HG02870 (cell line): ENCODE data around the gene AEN.

Experiments
- ATAC-seq: cut with Tn5 transposase; IDR thresholded peaks from one replicate; pipeline ENCODE4 v1.9.1; 2021; ENCODE audit warnings: mild to moderate bottlenecking, moderate library complexity; ENCODE audit not compliant: unreplicated experiment

The AEN gene, protein sequence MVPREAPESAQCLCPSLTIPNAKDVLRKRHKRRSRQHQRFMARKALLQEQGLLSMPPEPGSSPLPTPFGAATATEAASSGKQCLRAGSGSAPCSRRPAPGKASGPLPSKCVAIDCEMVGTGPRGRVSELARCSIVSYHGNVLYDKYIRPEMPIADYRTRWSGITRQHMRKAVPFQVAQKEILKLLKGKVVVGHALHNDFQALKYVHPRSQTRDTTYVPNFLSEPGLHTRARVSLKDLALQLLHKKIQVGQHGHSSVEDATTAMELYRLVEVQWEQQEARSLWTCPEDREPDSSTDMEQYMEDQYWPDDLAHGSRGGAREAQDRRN

DNA sequence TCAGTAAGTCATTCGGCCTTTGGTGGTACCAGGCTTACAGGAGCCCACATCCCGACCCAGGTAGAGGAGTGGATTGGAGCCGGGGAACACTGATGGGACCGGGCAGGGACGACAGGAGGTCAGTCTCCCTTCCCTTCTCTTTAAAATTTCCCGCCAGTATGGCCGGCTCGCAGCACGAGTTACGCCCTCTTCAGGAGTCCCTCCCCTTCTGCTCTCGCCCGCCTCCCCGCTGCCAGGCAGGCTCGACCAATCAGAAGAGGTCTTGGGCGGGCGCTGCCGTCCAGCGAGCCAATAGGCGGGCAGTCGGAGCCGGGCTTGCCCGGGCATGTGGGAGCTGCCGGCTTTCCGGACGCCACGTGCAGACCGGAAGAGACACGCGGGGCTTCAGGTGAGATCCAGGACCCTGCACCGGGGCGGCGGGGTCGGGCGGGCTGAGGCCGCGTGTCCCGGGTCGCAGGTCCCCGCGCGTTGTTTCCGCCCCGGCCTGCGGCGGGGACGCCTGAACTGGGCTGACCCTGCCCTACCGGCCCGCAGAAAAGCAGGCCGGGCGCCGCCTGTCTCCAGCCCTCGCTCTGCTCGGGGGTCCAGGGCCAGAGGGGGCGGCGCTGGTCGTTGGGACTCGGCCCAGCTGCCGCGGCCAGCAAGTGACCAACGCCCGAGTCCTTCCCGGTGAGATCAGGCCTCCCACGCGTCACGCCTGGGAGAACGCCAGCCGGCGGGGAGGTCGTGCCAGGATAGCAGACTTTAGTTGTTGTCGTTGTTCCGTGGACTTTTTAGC is at the start of gene AEN:
TSS of gene AEN (plus strand) at position 346 of the 778 bp plus-strand sequence. CDS start 4,870 bp downstream, outside the sequence.
- peak; percentile 87 for ATAC-seq

DNA sequence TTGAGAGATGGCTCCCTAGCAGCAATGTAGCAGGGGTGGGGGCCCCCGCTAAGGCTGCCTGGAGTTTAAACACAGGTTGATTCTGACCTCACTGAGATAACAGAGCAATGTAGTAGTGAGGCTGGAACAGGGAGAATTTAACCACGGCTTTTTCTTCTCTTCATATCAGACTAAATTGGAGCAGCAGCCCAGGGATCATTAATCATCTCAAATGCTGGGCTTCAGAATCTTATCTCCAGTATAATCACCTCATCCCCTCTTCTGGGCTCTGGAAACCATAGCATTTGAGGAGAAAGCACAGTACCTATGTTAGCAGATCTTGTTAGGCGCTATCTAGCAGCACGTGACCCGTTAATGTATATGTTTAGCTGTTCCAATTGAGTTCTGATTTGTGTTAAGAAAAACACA is 49.3 kb upstream of the AEN start:
- ATAC-seq = no peak

DNA sequence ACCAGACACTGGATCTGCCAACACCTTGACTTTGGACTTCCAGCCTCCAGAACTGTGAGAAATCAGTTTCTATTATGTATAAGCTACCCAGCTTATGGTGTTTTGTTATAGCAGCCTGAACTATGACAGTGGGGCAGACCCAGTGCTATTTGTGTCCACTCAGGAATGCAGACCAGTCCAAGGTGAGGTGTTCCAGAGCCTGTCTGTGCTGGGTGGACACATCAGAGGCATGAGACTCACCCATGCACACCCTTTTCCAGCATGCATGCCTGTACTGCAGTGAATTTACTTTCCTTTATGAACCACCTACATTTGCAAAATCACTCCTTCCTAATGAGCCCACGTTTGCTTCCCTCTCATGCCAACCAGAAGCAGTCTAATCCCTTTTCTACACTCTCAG is 47.1 kb upstream of the AEN start:
- ATAC-seq = no peak

GRCh38 chr15:88574655-88575054 is 46.5 kb upstream of the AEN start:
- ATAC-seq = no peak

DNA sequence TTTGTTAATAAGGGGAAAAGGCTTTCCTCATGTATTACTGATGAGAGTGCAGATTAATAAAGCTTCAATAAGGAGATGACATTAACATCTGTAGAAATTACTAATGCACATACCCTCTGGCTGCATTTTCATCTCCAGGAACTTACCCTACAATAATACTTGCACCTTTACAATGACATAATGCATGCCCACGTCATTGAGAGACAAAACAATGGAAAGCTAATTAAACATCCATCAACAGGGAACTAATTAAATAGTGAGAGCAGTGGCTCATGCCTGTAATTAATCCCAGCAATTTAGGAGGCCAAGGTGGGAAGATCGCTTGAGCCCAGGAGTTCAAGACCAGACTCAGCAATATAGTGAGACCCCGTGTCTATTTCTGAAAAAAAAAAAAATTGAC is 41.8 kb upstream of the AEN start:
- ATAC-seq = no peak

- ATAC-seq = no peak
Measured at GRCh38 chr15:88580532-88580931, 40.6 kb upstream of the AEN start.

- no peak for ATAC-seq
Measured at GRCh38 chr15:88586401-88587162, 34.6 kb upstream of the AEN start.

- ATAC-seq = no peak
Measured at GRCh38 chr15:88590759-88591158, 30.4 kb upstream of the AEN start.

- ATAC-seq = no peak
Measured at GRCh38 chr15:88591384-88591783, 29.8 kb upstream of the AEN start.

GRCh38 chr15:88603885-88604284 is 17.3 kb upstream of the AEN start:
- no peak for ATAC-seq

GRCh38 chr15:88604381-88605188 is 16.6 kb upstream of the AEN start:
- no peak for ATAC-seq

DNA sequence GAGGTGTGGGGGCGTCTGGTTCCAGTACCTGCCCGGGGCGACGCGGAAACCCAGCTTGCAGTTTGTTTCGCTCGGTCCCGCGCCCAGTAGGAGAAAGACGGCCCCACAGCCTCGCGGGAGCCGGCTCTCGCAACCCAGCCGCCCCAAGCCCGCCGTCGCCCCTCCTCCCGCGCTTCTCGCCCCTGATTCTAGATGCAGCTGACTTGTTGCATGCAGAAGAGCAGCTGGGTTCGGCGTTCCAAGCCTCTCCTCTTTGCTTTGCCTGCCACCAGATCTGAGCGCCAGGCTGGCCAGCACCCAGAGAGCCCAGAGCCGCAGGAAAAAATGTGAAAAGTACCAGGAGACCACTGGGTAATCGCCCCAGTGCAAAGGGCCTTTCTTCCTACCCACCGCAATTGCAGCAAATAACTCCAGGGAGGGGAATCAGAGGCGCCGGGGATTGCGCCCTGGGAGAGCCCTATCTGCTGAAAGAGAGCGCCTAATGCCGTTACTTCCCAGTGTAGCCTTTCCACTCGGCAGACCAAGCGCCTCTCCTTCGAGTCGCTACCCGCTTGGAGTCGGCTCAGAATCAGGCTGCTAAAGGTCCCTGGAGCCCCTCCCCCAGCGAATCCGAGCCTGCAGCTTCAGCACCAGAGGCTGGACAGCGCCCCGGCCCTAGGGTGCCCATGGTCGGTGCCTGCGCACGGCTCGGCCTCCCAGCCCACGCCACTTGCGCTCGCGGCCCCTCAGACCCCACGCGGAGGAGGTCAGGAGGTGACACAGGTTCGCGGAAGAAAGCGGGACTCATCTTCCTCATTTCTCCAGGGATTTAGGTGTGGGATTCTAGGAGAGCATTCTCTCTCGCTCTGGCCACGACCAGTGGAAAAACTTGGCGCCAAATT is 15.7 kb upstream of the AEN start:
- no peak for ATAC-seq

DNA sequence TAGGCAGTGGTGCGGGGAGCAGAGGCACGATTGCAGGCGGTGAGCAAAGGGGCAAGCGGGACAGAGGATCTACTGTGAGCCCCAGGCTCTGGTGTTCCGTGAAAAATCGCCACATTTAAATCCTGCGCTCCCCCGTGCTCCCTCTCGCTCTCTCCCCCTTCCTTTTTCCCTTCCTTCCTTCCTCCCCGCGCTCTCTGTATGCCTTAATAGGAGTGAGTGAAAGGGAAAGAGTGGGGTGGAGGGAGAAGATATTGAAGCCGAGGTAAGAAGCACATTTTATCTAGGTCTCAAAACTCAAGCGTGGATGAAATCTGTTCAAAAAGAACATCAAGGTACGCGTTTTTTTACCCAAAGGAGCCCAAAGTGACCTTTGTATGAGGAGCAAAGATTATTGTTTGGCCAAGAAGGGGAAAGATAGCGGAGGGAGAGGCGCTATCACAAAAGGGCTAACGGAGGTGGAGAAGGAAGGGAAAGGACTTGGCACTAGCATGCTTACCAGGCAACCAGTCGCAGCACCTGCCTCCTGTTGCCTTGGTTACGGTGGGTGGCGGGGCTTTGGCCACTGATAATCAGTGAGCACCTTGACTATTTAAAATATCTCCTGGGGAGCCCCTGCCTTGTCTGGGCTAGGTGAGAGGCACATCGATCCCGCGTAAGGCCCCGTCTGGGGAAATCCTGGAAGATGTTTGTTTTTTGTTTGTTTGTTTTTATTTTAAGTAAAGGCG is 14.9 kb upstream of the AEN start:
- no peak for ATAC-seq

DNA sequence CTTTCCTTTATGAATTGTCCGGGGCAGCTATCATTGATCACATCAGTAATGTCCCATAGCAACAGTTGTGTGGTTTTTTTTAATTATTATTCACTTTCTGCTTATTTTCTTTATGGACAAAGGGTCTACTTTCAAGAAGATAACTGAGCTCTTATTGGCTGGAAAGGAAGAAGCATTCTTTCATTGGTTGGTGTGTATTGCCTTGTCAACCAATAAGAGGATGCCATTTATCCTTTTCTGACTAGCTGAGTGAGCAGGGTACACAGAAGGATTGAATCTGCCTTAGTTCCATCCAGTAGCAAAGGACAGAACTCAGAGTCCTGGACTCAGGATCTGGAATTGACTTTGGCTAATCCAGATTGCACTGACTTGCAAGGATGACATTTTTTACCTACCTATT is 13.2 kb upstream of the AEN start:
- ATAC-seq = no peak

DNA sequence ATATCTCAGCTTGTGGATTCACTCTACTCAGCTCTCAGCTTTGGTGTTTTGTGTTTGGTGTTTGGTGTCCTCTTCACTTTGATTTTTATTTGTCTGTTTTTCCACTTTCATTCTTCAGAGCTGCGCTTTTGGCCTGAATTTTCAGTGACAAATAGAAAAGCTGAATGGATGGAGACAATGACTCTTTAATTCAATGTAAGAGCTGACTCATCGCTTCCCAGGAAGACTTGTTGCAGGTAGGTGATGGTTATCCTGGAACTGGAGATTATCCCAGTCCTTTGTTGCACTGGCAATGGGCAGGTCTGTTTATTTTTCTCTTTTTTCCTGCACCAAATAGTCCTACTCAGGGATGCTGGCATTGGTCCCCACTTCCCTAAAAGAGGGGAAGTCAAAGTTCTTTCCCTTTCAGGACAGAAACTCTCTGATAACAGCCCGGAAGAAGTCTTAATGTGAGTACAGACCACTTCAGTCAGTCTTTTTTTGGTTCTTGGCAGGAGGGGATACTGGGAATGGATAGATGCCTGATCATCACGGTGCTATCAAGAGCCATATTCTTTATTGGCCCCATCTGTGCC is 12.4 kb upstream of the AEN start:
- no peak for ATAC-seq

DNA sequence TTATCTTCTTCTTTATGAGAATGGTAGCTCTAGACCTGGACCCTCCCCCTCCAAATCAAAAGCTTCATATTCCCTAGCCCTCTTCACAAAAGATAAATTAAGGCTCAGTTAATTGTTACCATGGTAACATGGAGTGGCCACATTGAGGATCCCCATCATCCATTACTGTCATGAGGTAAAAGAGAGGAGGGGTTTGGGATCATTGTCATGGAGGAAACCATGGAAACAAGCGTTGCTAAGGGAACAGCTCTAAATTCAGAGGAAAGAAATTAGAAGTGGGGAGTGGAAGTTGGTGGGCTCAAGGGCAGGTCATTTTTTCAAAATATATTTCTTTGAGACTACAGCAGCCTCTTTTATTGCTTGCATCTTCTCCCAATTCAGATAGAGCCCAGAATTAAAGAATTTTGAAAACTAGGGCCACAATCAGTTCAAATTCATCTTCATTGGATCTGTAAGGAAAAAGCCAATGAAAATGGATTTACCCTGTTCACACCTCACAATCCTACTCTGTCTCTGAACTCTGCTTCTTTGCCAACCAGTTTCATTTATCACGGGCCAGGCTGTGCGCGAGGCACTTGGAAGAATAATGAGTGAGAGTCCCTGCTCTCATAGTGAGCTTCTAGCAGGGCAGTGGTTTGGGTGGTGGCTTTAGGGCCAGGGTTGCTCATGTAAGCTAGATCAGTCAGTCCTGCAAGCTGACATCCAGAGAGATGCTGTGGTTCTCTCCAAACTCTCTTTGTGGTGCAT is 11.6 kb upstream of the AEN start:
- no peak for ATAC-seq

DNA sequence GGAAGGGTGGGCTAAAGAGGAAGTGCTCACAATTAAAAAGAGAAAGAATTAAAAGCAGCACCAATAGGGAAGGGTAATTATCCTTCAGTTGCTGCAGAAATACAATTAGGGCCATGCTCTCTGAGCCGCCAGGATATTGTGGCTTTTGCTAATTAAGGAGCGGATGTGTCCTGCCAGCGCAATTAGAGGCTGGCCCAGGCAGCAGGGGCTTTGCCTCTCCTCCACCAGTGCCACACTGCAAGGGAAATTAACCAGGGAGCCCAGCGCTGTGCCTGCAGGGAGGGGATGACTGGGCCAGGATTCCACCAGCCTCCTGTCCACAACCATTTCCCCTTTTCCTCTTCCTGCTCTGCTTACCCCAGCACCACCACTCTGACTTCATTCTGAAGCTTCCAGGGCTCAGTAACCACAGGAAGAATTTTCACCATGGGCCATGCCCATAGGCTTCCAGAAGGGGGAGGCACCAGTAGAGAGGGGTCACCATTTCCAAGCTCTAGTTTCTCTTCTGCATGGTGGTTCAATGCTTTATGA is 10.4 kb upstream of the AEN start:
- no peak for ATAC-seq
